Epithelial cell of prostate (primary cell): ENCODE data around the gene SH3BP2.

Source experiments
- DNase-seq: peaks from one replicate; pipeline ENCODE4 v3.0.0-alpha.2; 2011; ENCODE audit warnings: low read depth, low spot score
- H3K27ac ChIP-seq: fragments of 450-650 bp; 2 replicates; pipeline ENCODE4 v1.5.1; 2017; ENCODE audit warnings: mild to moderate bottlenecking

The SH3BP2 gene

GRCh38 chr4:2847302-2847871, 54.5 kb downstream of the SH3BP2 start:
- no peak for DNase-seq
- H3K27ac ChIP-seq, result no peak overlapping the region

DNA sequence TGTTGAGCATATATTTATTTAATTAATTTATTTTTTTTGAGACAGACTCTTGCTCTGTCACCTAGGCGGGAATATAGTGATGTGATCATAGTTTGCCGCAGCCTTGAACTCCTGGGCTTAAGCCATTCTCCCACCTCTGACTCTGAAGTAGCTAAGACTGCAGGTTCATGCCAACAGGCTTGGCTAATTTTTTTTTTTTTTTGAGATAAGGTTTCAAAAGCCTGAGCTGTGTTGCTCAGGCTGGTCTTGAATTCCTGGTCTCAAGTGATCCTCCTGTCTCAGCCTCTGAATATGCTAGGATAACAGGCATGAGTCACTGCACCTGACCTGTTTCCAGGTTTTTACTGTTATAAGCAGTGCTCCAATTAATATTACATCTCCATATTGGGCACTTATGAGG, 55.6 kb downstream of the SH3BP2 start:
- DNase-seq, result no peak
- no peak overlapping the region for H3K27ac ChIP-seq

GRCh38 chr4:2849267-2850152, 56.6 kb downstream of the SH3BP2 start:
- no peak overlapping the region for H3K27ac ChIP-seq
- DNase-seq, result no peak

GRCh38 chr4:2850966-2851798, 58.3 kb downstream of the SH3BP2 start:
- H3K27ac ChIP-seq, result no peak overlapping the region
- no peak for DNase-seq

DNA sequence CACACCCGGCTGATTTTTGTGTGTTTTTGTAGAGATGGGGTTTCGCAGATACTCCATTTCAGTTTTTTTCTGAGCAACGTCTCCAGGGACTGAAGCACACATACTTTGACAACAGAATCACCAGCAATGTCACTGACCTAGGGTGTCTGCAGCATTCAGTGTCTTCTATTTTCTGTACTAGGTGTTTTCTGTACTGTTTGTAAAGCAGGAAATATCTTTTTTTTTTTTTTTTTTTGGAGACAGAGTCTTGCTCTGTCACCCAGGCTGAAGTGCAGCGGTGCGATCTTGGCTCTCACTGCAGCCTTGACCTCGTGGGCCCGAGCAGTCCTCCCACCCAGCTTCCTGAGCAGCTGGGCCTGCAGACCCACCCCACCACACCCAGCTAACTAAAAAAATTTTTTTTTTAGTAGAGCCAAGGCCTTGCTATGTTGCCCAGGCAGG, 59.6 kb downstream of the SH3BP2 start:
- DNase-seq, result no peak
- H3K27ac ChIP-seq, result no peak overlapping the region

GRCh38 chr4:2855584-2855983, 62.7 kb downstream of the SH3BP2 start:
- no peak overlapping the region for H3K27ac ChIP-seq
- no peak for DNase-seq

DNA sequence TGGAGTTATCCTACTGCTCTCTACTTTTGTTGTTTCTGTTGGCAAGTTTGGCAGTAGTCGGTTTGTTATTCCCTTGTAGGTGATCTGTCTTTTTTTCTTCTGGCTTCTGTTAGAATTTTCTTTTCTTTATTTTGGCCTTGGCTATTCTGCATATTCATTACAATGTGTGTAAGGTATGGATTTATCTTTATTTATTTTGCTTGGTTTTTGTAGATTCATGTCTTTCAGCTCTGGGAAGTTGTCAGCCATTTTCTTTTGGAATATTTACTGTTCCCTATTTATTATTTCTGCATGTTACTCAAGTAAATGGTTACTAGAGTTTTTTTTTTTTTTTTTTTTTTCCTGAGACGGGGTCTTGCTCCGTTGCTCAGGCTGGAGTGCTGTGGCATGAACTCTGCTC, 63.4 kb downstream of the SH3BP2 start:
- no peak for DNase-seq
- H3K27ac ChIP-seq, result no peak overlapping the region

- H3K27ac ChIP-seq, result no peak overlapping the region
Measured at GRCh38 chr4:2857349-2857927, 64.6 kb downstream of the SH3BP2 start.

GRCh38 chr4:2858451-2859217, 65.7 kb downstream of the SH3BP2 start:
- no peak for DNase-seq
- H3K27ac ChIP-seq, result no peak overlapping the region

More at GRCh38 chr4:2857349-2857927, 64.6 kb downstream of the SH3BP2 start:
- DNase-seq, result no peak

DNA sequence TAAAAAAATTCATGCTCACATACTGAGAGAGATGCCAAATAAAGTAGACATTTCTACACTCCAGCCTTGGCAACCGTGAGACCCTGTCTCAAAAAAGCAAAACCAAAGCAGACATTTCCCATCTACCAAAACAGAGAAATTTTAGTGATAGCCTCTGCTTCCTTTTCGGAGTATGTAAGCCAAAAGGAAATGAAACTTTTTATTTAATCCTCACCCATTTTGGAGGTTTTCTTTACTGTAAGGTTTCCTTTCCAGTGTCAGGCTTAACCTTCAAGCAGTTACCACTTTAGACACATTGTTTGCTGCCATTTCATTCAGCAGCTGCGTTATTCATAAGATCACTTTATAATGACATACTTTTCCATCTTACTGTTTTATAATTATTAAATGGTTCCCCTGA, 66.6 kb downstream of the SH3BP2 start:
- no peak for DNase-seq
- no peak overlapping the region for H3K27ac ChIP-seq

DNA sequence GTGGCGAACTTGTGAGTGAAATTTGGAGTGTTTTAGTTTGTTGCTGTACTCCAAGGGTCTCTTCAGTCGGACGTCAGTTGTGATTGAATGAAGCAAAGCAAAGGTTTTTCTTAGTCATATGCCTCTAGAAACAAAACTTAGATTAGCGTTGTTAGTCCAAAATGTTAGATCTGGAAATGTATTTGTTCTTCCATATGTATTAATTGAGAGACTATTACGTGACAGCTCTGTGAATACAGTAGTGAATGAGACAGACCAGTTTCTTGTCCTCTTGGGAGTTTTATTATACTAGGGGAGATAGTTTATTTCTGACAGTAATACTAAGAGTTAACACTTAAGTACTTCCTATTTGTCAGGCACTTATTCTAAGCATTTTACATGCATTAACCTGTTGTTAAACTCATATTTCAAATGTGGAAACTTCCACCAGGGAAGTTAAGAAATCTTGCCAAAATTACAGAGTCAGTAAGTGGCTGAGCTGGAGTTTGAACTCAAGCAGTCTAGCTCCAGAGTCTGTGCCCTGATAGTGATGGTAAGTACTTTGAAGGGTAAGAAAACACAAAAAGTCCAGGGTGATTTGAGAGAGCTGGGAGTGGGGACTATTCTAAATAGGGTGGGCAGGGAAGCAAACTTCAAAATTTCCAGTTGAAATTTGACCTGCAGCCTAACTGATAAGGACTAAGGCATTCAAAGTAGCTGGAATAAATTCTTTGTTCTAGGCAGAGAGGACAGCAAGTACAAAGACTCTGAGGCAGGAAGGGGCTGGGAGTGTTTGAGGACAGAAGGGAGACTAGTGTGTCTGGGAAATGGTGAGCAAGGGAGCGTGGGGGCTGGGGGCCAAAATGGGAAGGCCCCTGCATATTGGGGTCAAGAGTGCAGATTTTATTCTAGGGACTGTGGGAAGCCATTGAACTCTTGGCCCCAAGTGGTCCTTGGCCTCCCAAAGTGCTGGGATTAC, 67.8 kb downstream of the SH3BP2 start:
- DNase-seq, result no peak
- no peak overlapping the region for H3K27ac ChIP-seq

DNA sequence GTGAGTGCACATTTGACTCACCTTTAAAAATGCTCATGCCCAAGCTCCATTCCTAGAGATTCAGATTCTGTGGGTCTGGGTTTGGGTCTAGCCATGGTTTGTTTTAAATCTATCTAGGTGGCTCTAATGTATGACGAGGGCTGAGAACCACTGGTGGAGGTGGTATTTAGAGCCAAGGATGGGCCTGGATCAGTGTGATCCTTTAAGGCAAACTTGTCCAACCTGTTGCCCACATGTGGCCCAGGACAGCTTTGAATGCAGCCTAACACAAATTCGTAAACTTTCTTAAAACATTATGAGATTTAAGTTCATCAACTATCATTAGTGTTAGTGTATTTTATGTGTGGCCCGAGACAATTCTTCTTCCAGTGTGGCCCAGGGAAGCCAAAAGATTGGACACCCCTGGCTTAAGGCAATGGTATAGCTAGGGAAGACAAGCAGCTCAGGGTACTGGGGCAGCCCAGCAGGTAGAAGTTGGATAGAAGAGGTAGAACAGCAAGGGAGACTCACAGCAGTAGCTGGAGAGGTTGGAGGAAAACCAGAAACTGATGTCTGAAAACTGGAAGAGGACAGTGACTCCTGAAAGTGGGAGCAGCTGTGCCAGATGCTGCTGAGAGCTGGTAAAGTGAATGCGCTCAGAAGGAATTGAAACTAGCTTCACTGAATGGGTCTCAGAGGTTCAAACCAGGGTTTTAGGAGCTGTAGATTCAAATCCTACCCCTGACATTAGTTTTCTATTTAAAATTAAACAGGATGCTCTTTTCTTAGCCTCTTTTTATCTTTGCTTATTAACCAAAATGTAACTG, 68.9 kb downstream of the SH3BP2 start:
- DNase-seq, result no peak
- no peak overlapping the region for H3K27ac ChIP-seq

DNA sequence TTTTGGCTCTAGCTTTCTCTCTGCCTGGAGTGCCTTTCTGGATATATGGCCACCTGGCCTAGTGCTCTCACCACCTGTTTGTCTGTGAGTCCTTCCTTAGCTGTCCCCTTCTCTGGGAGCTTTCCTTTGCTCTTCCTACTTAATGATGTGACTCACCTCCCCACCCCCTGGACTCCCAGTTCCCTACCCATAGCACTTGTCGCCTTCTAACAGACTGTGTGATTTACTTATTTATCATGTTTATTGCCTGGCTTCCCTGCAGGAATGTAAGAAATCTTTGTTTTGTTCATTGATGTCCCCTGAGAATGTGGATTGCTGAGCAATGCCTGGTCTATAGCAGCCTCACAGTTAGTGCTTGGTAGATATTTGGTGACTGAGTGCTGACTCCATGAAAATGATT, 69.6 kb downstream of the SH3BP2 start:
- no peak for DNase-seq
- no peak overlapping the region for H3K27ac ChIP-seq

DNA sequence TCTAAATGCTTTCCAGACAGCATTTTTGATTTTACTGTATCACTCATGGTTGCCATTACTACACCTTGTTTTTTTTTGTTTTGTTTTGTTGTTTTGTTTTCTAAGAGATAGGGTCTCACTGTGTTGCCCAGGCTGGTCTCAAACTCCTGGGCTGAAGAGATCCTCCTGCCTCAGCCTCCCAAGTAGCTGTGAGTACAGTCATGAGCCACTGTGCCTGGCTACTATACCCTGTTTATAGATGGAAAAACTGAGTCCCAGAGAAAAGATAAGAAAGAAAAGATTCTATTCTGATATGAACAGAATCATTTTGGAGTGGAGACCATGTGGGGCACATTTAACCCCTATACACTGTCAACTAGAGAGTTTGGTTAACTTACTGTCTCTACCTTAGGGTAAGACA, 70.8 kb downstream of the SH3BP2 start:
- DNase-seq, result no peak
- H3K27ac ChIP-seq, result no peak overlapping the region

GRCh38 chr4:2865196-2865780, 72.4 kb downstream of the SH3BP2 start:
- no peak overlapping the region for H3K27ac ChIP-seq
- no peak for DNase-seq

- no peak overlapping the region for H3K27ac ChIP-seq
- DNase-seq, result no peak
Measured at GRCh38 chr4:2866160-2866861, 73.4 kb downstream of the SH3BP2 start.

GRCh38 chr4:2866891-2867290, 74.0 kb downstream of the SH3BP2 start:
- no peak for DNase-seq
- H3K27ac ChIP-seq, result no peak overlapping the region
